Heart right ventricle (tissue), 16 donors: ENCODE results near the gene VPS13C. TPM values are rescaled to one million over a fixed set of nuclear protein-coding genes. Genes with fewer than 3 reads are reported as not detected.

ENCODE experiments used
- ATAC-seq, 8 donors: fragments of 200-7000 bp; cut with Tn5 transposase; one replicate each; pipeline ENCODE4 v1.9.1; 2020; ENCODE audit warnings: mild to moderate bottlenecking in 8 of 8, moderate library complexity in 8 of 8, moderate number of reproducible peaks in 1 of 8
- DNase-seq, 2 donors: peaks; one replicate each; pipeline ENCODE4 v3.0.0-alpha.2; 2020
- H3K27ac ChIP-seq, 10 donors: fragments of 200-600 bp; sonication (generic) in 2 of 10; one replicate each; pipeline versions ENCODE4 v1.5.0 to v1.8.0; 2020 to 2022; ENCODE audit warnings: mild to moderate bottlenecking in 3 of 10
- H3K27me3 ChIP-seq, 7 donors: fragments of 200-600 bp; one replicate each; pipeline ENCODE4 v1.8.0; 2021 to 2022; ENCODE audit warnings: mild to moderate bottlenecking in 2 of 7
- H3K36me3 ChIP-seq, 9 donors: fragments of 200-600 bp; sonication (generic) in 1 of 9; one replicate each; pipeline versions ENCODE4 v1.5.0 to v1.8.0; 2020 to 2022; ENCODE audit warnings: mild to moderate bottlenecking in 2 of 9
- H3K4me1 ChIP-seq, 9 donors: fragments of 200-600 bp; sonication (generic) in 1 of 9; one replicate each; pipeline versions ENCODE4 v1.5.0 to v1.8.0; 2020 to 2022; ENCODE audit warnings: mild to moderate bottlenecking in 4 of 9
- H3K4me3 ChIP-seq, 10 donors: fragments of 200-600 bp; sonication (generic) in 2 of 10; one replicate each; pipeline versions ENCODE4 v1.5.0 to v1.8.0; 2020 to 2022; ENCODE audit warnings: mild to moderate bottlenecking in 7 of 10, moderate library complexity in 2 of 10
- H3K9me3 ChIP-seq, 11 donors: fragments of 200-600 bp in 10 of 11; sonication (generic) in 2 of 11; one replicate each; pipeline versions ENCODE4 v1.5.0 to v1.8.0; 2013 to 2022; ENCODE audit warnings: mild to moderate bottlenecking in 2 of 11, control low read depth in 1 of 11, moderate library complexity in 1 of 11
- WGBS, 2 donors: extraction: QIAGEN DNeasy Blood & Tissue Kit; methylation state at CpG; one replicate each; pipeline ENCODE4 v1.1.7; 2013; ENCODE audit warnings: inconsistent platforms in 1 of 2; 5-methylcytosine and 5-hydroxymethylcytosine counted together
- intact Hi-C, 10 donors: fragments of 100-400 bp; cut with DNase I; formaldehyde crosslinking; loops; one replicate each; pipeline versions ENCODE4 v1.11.1 to v1.14.2; 2022
- polyA plus RNA-seq, 2 donors: library from polyadenylated mRNA; stranded (reverse); fragments of 200-250 nt; gene quantifications; one replicate each; pipeline ENCODE4 v1.2.3, GENCODE V29; 2013
- total RNA-seq, 10 donors: library from RNA; stranded (reverse); fragmentation: NEBNext Ultra II Directional in 3 of 10; extraction: Animal tissue kit (Norgen Biotek cat#: 25700) in 3 of 10; gene quantifications; one replicate each; pipeline versions ENCODE4 v1.2.1 to v1.2.4, GENCODE V29; 2021 to 2023
- TF ChIP-seq, protein P1 (sequence below), 9 donors: fragments of 200-600 bp; sonication (generic) in 2 of 9; IDR thresholded peaks; one replicate each; pipeline versions ENCODE4 v1.5.0 to v1.8.0; 2021 to 2022; ENCODE audit warnings: antibody characterized with exemption in 9 of 9, mild to moderate bottlenecking in 5 of 9, moderate library complexity in 1 of 9
- donor health status: Arrhythmogenic right ventricular cardiomyopathy.
- donor health status: ischemic (EF 13 %, LVEDD 7.1; RV severe dilation, severe dysfunction).
- donor health status: healthy with polysubstance abuse.
- donor health status: DM: no; HTN: yes; CAD: no.
- donor health status: DM: no; HTN: no; CAD: no.
- donor health status: ischemic (EF 25% LVEDD 6.9; RV normal size, moderate dysfunction).
- donor health status: ischemic (EF 25% LVEDD 5.7; RV mildly dilated, moderate dysfunction).
- donor health status: healthy.
- donor health status: DM: yes; HTN: yes; CAD: no.
- donor health status: Ischemic cardiomyopathy.
- donor health status: ischemic (EF 35%, LVEDD 5.7; RV mildly dilated, moderate dysfunction).
- donor health status: nonischemic (EF 11% LVEDD 7.7; RV severe dilation, severe dysfunction).
- donor health status: DM: yes; HTN: yes; CAD: no.
- donor health status: PGD.
- donor health status: ischemic (EF 29% LVEDD 5.4; RV normal size, mild dysfunction).
- donor health status: nonischemic (EF 23%, LVEDD 6.1; RV moderate dilation, normal function).

VPS13C gene
- total and polyA plus RNA-seq, 12 donors = 7.3 to 59.0 (median 39.6) TPM

GRCh38 chr15:61974759-61975158, 85.5 kb downstream of the VPS13C start:
- peaks cover 0 to 98% (median 32%) of the 10 kb centered on the region in 9 donors for H3K36me3 ChIP-seq
- H3K27me3 ChIP-seq = no peaks in the 10 kb centered on the region
- no peak overlapping the region for H3K4me3 ChIP-seq
- 21 to 30% methylated on average over 1 of the region's 1 CpG for WGBS, 2 donors
- DNase-seq = no peak
- intact Hi-C loops = no loop called here
- peak in 7 of 8 donors; percentile 43 to 86 (median 80) for ATAC-seq
- no peaks in the 10 kb centered on the region for H3K9me3 ChIP-seq
- peaks cover 0 to 21% (median 12%) of the 10 kb centered on the region in 9 donors for H3K4me1 ChIP-seq
- TF ChIP-seq, protein P1, sequence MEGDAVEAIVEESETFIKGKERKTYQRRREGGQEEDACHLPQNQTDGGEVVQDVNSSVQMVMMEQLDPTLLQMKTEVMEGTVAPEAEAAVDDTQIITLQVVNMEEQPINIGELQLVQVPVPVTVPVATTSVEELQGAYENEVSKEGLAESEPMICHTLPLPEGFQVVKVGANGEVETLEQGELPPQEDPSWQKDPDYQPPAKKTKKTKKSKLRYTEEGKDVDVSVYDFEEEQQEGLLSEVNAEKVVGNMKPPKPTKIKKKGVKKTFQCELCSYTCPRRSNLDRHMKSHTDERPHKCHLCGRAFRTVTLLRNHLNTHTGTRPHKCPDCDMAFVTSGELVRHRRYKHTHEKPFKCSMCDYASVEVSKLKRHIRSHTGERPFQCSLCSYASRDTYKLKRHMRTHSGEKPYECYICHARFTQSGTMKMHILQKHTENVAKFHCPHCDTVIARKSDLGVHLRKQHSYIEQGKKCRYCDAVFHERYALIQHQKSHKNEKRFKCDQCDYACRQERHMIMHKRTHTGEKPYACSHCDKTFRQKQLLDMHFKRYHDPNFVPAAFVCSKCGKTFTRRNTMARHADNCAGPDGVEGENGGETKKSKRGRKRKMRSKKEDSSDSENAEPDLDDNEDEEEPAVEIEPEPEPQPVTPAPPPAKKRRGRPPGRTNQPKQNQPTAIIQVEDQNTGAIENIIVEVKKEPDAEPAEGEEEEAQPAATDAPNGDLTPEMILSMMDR (IDR thresholded peaks at IDR 0.05) = no peak
- H3K27ac ChIP-seq = peak overlapping the region in 6 of 10 donors; percentile 7 to 56 (median 40)

- intact Hi-C loops = no loop called here
- DNase-seq = no peak
- no peaks in the 10 kb centered on the region for H3K27me3 ChIP-seq
- WGBS, 2 donors = 23 to 28% methylated on average over 1 of the region's 1 CpG
- ATAC-seq = no peak
- TF ChIP-seq, protein P1 (IDR thresholded peaks at IDR 0.05) = no peak
- H3K36me3 ChIP-seq = peaks cover 0 to 96% (median 32%) of the 10 kb centered on the region in 9 donors
- H3K27ac ChIP-seq = peak overlapping the region in 4 of 10 donors; percentile 30 to 56 (median 42)
- H3K4me1 ChIP-seq = peaks cover 0 to 21% (median 12%) of the 10 kb centered on the region in 9 donors
- no peaks in the 10 kb centered on the region for H3K9me3 ChIP-seq
- no peak overlapping the region for H3K4me3 ChIP-seq
These were observed 86.1 kb downstream of the VPS13C start for GRCh38 chr15:61974118-61974517.

GRCh38 chr15:61951949-61952348, 108.3 kb downstream of the VPS13C start:
- Histone ChIP-seq H3K27ac (peak overlapping the region in 1 of 10 donors; percentile 6), H3K9me3 (no peaks in the 10 kb centered on the region), H3K36me3 (peaks cover 0 to 99% (median 0%) of the 10 kb centered on the region in 9 donors), H3K27me3 (no peaks in the 10 kb centered on the region), H3K4me1 (peaks cover 0 to 9% (median 0%) of the 10 kb centered on the region in 9 donors), H3K4me3 (no peak overlapping the region)
- TF ChIP-seq, protein P1 (IDR thresholded peaks at IDR 0.05) = no peak
- WGBS, 2 donors = 36 to 60% methylated on average over 2 of the region's 2 CpGs
- intact Hi-C loops = no loop called here
- DNase-seq = peak in 1 of 2 donors; percentile 22
- peak in 2 of 8 donors; percentile 47 to 74 for ATAC-seq

- H3K27me3 ChIP-seq = no peaks in the 10 kb centered on the region
- H3K36me3 ChIP-seq = peaks cover 0 to 95% (median 20%) of the 10 kb centered on the region in 9 donors
- intact Hi-C loops = no loop called here
- DNase-seq = no peak
- TF ChIP-seq, protein P1 (IDR thresholded peaks at IDR 0.05) = no peak
- H3K27ac ChIP-seq = no peak overlapping the region
- H3K4me3 ChIP-seq = no peak overlapping the region
- H3K9me3 ChIP-seq = peaks cover 0 to 13% (median 0%) of the 10 kb centered on the region in 11 donors
- no peak for ATAC-seq
- H3K4me1 ChIP-seq = peaks cover 0 to 4% (median 0%) of the 10 kb centered on the region in 9 donors
These were observed 113.5 kb downstream of the VPS13C start for GRCh38 chr15:61946778-61947177.
